IPS-11a (cell line): Measurements from ENCODE around the gene AJAP1.

Source experiments
- H3K4me3 ChIP-seq: one replicate; pipeline ENCODE4 v1.5.1; 2013; ENCODE audit warnings: low read depth, low read length, control low read depth

Gene AJAP1

DNA sequence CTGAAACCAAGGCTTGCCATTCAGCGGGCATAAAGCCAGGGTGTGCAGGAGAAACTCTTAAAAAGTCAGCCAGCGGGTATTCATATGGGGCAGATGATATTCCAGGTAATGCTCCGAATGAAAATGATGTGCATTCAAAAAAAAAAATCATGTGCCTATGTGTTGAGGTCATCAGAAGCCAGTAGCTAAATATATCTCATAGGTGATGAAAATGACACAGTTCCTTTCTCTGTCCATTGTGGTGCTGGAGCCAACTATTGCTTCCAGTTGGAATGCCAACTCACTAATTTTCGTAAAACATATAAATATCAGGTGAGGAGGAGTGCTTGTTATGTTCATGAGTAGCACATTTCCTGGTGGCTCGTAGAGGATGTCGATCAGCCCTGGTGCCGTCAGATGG lies 23.2 kb downstream of the AJAP1 start:
- H3K4me3 ChIP-seq: no peak overlapping the region

DNA sequence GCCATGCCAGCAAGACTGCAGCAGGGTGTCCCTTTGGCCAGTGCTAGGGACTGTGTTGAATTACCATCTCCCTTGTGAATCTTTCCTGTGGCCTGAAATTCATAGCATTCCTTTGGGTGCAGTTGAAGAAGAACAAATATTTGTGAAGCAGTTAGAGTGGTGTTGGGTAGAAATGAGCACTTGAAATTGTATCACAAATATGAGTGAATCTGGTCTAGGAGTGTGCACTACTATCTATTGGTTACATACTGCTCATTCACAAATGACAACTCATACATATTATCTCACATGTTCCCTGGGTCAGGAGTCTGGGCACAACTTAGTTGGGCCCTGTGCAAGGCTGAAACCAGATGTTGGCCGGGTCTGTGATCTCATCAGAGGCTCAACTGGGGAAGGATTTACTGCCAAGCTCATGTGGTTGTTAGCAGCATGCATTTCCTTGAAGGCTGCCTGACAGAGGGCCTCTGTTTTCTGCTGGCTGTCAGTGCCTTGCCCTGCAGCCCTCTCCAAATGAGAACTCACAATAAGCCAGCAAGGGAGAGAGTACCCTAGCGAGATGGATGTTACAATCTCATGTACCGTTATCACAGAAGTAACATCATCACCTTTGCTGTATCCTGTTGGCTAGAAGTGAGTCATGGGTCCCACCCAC lies 23.8 kb downstream of the AJAP1 start:
- no peak overlapping the region for H3K4me3 ChIP-seq

- no peak overlapping the region for H3K4me3 ChIP-seq
These were observed 26.6 kb downstream of the AJAP1 start for GRCh38 chr1:4681026-4681425.

DNA sequence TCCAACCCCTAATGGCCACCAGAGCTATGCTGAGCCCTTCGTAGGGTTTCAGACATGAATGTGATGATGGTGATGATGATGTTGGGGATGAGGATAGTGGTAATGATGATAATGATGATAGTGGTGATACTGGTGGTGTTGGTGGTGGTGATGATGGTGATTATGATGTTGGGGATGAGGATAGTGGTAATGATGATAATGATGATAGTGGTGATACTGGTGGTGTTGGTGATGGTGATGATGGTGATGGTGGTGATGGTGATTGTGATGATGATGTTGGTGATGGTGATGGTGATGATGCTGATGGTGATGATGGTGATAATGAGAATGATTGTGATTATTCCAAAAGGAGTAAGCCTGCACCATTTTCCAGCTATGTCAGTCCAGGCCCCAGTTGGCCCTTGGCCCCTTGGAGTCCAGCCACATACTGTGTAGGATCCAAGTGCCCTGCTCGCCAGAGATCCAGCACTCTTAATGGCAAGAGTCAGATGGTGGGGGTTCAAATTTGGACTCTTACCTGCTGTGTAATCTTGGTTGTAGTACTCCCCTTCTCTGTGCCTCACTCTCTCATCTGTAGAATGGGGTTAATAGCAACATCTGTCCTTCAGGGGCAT lies 28.3 kb downstream of the AJAP1 start:
- H3K4me3 ChIP-seq: no peak overlapping the region

DNA sequence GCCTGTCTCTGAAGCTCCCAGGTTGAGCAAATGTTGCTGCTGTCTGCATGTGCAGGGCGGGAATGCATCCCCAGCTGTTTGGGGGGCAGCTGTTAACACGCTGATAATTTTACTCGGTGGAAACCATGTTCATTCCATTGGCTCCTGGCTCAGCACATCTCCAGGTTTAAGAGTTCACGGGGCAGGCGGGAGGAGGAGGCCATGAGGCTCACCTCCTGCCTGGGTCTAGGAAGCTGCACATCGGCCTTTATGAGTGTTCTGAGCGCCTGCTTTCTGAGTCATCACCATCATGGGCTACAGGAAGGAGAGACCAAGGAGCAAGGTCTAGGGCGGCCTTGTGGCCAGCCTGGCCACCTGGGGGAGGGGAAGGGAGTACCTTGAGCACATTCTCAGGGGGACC lies 29.7 kb downstream of the AJAP1 start:
- no peak overlapping the region for H3K4me3 ChIP-seq

DNA sequence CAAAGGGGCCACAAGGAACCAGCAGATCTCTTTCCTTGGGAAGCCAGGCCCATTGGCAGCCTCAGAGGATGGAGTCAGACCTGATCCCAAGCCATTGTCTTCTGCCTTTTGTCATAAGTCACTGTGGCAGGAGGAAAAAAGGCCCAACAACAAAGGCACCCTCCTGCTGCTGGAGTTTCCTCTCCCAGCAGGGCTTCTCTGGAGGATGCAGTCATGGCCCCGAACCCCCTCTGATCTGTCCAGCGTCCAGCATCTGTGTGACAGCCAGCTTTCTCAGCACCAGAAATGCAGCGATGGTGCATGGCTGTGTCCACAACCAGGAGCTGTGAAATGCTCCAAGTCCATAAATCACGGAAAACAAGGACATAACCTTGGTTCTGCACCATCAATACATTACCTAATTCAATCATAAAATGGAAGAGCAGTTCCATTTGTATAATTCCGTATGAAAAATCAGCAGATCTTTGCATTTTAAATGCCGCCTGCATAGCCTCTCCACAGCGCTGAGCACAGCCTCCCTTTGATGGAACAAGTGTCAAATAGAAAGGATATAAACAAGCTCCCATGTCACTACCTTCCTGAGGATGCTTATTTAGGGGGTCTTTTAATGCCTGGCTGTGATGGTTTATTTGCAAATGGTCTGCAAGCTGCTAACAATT lies 30.6 kb downstream of the AJAP1 start:
- H3K4me3 ChIP-seq: no peak overlapping the region

DNA sequence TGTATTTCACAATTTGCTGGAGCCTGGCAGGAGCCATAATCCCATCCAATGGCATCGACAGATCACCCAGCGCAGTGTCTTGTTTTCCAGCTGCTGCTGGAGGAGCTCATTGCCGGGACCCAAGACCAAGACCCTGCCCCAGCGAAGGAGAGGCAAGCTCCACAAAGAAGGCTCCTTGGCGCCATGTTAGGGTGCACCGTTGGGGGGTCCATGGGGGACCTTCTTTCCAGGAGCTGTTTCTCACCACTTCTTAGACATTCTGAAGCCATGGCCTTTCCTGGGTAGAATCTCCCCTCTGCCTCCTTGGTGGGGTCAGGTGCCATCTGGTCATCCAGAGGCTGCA lies 31.1 kb downstream of the AJAP1 start:
- H3K4me3 ChIP-seq: no peak overlapping the region

DNA sequence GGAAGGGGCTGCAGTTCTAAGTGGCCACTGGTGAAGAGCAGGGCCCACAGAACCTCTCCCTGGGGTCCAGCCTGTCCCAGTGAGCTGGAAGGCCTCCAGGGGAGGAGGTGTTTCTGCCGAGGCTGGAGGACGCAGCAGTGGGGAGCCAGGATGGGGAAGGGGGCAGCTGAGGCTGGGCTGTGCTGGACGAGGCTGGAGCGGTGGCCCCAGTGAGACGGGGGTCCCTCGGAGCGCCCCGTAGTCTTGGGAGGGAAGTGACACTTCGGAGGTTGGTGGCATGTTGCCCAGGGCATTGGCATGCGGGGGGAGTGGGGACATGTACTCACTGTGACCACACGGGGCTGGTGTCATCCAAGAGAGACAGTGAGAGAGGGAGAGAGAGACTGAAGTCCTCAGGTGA lies 33.5 kb downstream of the AJAP1 start:
- no peak overlapping the region for H3K4me3 ChIP-seq

DNA sequence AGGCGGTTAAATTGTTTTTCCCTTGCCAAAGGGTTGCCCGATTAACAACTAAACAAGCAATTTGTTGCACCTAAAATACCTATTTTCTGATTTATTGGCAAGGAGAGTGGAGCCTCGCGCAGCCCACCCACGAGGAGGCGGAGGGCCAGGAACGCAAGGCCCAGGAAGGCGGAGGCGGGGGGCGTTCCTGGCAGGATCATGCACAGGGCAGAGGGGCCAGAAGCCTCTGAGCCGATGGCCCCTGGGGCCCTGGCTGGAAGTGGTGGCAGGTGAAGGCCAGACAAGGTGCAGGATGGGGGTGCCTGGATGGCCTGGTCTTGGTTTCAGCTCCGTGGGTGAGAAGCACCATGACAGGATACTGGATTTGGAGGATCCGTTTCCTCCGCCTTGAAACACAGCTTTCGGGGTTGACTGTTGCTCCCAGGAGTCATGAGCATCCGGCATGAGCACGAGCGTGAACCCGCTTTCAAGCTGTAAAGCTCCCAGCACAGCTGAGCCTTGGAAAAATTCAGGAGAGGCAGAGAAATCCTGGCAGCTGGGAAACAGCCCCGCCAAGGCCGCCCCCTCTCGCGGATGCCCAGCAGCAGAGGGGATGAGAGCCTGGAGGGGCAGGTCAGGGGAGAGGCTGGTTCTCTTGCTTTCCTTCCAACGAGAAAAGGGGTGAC lies 35.0 kb downstream of the AJAP1 start:
- no peak overlapping the region for H3K4me3 ChIP-seq

DNA sequence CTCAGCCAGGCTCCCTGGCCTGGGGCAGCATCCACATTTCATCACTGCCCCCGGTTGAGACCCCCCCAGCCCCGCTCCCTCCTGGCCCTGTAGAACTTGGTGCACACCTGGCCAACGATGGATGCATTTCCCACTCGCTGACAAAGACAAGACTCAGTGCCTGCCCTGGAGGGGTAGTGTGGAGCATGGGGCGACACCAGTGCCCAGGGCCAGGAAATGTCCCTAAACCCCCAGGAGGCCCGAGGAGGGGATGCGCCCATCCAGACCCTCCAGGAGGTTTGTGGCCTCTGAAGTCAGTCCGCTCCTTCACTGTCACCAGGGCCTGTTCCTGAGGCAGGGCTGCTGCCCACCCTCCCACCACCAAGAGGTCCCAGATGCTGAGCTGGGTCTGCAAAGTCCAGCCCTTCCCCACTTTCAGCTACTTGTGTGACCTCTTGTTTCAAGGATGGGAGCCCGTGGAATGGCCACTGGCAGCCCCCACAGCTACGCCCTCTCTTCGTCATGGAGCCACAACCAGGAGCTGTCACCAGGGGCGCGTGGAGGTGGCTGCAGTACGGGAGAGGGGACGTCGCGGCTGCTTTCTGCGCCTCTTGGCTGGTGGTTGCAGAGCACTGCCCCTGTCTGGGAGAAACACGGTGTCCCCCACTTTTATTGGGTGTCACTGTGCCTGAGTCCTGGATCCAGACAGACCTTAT lies 35.7 kb downstream of the AJAP1 start:
- no peak overlapping the region for H3K4me3 ChIP-seq

DNA sequence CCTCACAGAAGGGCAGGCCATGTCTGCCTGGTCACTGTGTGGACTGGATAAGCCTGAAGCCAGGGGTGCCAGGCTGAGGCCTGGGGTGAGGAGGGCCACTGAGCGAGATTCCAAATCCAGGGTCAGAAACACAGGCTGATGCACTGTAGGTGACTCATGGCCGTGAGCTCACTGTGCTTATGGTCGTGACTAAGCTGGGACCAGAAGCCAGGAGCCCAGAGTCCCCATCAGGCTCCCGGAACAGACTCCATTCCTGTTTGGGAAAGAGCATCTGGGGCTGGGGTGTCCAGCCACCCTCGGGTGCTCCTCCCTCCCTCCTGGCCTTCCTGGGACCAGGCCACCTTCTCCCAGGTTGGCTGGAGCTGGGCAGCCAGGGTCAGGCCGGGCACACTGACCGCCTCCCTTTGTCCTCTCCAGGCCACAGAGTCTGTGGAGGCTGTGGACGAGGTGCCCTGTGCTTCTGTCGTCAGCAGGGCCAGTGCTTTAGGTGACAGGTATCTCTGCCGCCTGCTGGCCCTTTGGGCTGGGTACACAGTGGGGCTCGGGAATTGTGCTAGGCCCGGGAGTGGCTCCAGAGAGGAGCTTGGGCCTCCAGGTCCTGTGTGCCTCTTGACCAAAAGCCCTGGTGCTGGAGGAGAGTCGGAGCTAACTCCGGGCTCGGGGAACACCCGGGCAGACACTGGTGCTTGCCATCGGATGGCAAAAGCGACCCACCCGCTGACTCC lies 36.7 kb downstream of the AJAP1 start:
- no peak overlapping the region for H3K4me3 ChIP-seq

GRCh38 chr1:4691766-4692405 lies 37.5 kb downstream of the AJAP1 start:
- H3K4me3 ChIP-seq: no peak overlapping the region

DNA sequence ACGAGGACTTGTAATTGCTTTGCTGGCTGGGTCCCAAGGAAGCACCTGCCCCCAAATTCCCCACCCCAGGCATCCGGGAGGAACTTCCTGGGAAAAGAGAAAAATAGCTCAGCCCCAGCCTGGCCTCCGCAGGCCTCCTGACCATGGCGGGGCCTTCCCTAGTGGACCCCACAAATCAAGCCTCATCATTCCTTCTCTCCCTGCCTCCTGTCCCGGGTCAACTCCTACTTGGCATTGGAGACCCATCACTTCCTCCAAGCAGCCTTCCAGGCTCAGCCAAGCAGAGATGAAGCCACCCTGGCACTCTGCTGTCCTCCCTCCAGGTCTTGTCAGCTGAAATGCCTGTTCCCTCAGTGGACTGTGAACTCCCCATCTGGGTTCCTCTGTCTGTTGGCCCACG lies 38.0 kb downstream of the AJAP1 start:
- H3K4me3 ChIP-seq: no peak overlapping the region

DNA sequence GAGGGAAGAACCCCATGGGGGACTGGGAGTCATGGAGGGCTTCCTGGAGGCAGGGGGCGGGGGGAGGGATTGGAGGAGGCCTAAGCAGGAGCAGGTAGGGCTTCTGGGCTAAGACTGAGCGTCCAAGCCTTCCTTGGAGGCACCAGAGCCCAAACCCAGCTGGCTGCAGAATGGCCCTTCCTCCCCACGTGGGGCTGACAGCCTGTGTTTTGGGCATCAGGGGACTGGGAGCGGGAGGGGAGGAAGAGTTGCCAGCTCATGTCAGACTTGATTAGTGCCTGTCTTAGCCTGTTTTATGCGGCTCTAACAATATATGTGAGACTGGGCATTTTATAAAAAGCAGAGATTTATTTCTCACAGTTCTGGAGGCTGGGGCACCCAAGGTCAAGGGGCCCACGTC lies 38.9 kb downstream of the AJAP1 start:
- no peak overlapping the region for H3K4me3 ChIP-seq

GRCh38 chr1:4693891-4694290 lies 39.5 kb downstream of the AJAP1 start:
- no peak overlapping the region for H3K4me3 ChIP-seq

DNA sequence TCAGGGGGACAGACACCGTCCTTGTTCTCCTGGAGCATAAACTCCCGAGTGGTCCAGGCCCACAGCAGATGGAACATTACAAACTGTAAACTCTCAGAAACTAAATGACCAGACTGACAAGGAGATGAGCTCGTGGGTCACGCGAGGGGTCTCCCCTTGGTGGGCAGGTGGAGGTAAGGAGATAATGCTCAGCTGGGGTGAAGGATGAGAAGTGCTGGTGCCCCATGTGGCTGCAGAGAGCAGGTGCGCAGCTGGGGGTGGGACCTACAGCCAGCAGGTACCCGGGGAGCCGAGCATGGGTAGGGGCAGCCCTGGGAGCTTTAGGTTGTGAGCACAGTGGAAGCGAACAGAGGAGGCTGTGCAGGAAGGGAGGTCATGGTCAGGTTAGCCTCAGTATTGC lies 40.1 kb downstream of the AJAP1 start:
- no peak overlapping the region for H3K4me3 ChIP-seq

DNA sequence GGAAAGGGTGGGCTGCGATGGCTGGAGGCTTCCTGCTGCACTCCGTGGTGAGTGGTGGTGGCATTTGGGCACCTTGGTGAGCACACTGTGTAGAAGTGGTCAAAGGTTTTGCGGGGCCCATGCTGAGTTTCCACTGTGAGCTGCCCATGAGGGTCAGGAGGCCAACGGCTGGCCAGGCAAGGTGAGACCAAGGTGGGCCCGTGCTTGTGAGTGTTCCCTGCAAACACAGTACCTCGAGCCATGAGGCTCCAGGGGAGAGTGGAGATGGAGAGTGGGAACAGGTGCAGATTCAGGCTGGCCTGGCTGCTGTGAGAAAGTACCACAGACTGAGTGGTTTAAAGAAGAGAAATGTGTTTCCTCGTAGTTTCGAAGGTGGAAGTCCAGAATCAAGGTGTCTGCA lies 40.8 kb downstream of the AJAP1 start:
- H3K4me3 ChIP-seq: no peak overlapping the region

DNA sequence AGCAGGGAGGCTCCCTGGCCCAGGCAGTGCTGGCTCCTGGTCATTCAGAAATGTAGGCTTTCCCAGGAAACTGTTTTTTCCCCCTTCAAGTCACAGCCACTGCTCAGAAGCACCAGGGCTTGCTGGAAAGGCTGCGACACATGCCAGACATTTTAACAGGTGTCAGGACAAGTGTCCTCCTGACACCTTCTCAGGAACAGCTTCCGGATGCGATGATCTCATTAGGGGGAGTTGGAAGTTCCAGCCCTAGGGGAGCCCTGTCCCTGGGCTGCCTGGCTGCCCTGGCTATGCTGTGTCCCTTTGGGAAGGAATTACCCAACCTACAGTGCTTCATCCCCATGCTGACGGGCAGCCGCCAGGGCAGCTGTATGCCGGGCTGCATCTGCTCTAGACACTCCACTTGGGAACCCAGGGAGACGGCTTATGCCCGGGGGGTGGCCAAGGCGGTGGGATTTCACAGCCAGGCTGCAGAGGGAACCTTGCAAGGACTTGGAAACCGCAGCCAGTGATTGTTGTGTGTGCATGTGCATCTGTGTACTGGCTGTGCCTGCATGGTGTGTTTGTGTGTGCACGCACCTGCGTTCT lies 41.8 kb downstream of the AJAP1 start:
- H3K4me3 ChIP-seq: no peak overlapping the region

- no peak overlapping the region for H3K4me3 ChIP-seq
These were observed 42.3 kb downstream of the AJAP1 start for GRCh38 chr1:4696753-4697152.

DNA sequence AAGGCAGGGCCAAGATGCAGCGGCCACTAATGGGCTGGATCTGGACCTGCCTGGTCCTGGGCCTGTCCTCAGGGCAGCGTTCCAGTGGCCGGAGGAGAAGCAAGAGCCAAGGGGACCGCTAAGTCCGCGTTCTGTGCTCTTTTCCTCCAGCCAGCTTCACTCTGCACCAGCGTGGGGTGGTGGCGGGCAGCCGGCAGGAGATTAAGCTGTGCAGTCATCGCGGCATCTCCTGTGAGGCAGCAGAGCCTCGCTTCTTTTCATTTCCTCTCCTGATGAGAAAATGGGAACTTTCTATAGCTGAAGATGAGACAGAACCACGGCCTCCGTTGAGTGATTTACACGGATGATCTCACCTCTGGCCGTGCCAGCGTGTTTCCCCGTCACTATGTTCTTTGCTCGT lies 43.4 kb downstream of the AJAP1 start:
- H3K4me3 ChIP-seq: no peak overlapping the region
